Hematopoietic multipotent progenitor cell treated with erythropoietin and hydrocortisone succinate and interleukin-3 and kit ligand, for 4 days (in vitro differentiated cells): ENCODE results near the gene PLA2G7.
A peak's percentile ranks its signal among the peaks of the same experiment; 100 is the strongest.

ENCODE experiments used
- DNase-seq: peaks from one replicate; pipeline ENCODE4 v3.0.0-alpha.2; 2015

The PLA2G7 gene

GRCh38 chr6:46687619-46688097 lies 47.5 kb downstream of the PLA2G7 start, which contains the start of gene TDRD6:
TSS of gene TDRD6 (plus strand) at chr6:46687885. CDS start at chr6:46688129, 244 bp downstream.
- no peak for DNase-seq

GRCh38 chr6:46684771-46685170 lies 50.4 kb downstream of the PLA2G7 start:
- peak; percentile 62 for DNase-seq

GRCh38 chr6:46677314-46677654 lies 57.9 kb downstream of the PLA2G7 start:
- peak; percentile 41 for DNase-seq

GRCh38 chr6:46676604-46677313 lies 58.4 kb downstream of the PLA2G7 start:
- peak; percentile 3 for DNase-seq

- DNase-seq, result no peak
Measured at GRCh38 chr6:46674410-46674809, 60.8 kb downstream of the PLA2G7 start.

- no peak for DNase-seq
Measured at GRCh38 chr6:46667377-46667776, 67.8 kb downstream of the PLA2G7 start.

- no peak for DNase-seq
Measured at GRCh38 chr6:46661483-46661882, 73.7 kb downstream of the PLA2G7 start.

- no peak for DNase-seq
Measured at GRCh38 chr6:46657642-46658041, 77.5 kb downstream of the PLA2G7 start.

- DNase-seq, result peak; percentile 29
Measured at GRCh38 chr6:46655803-46656202, 79.4 kb downstream of the PLA2G7 start.
